GM19397 (cell line): ENCODE data around the gene KCNJ18.
"Not testable (repeated sequence)": the region's sequence is repeated elsewhere in the genome, so short reads cannot be mapped to it uniquely, and the experiment has no call there.

Experiments used
- ATAC-seq: cut with Tn5 transposase; IDR thresholded peaks from one replicate; pipeline ENCODE4 v1.9.1; 2021; ENCODE audit warnings: mild to moderate bottlenecking, moderate library complexity; ENCODE audit not compliant: unreplicated experiment

KCNJ18 gene

DNA sequence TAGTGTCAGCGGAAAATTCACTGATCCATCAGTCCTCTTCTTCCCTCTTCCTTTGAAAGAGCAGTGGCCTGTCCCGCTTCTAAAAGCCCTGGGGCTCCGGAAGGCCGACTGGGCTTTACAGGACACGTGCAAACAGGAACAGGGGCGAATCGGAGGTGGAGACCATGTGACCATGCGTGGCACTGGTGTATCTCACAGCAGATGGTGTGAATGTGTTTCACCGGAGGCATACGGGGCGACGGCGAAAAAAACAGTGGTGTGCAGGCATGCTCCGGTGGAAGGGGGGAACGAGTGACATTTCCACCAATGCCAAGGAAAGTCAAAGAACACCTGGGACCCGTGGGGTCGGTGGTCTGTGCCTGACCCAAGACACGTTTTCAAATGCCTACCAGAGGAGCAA, 8.4 kb upstream of the KCNJ18 start:
- not testable (repeated sequence) for ATAC-seq

GRCh38 chr17:21684384-21684783, 7.9 kb upstream of the KCNJ18 start:
- not testable (repeated sequence) for ATAC-seq

- ATAC-seq, result not testable (repeated sequence)
Observed at GRCh38 chr17:21685061-21685795, 7.1 kb upstream of the KCNJ18 start.

GRCh38 chr17:21686165-21687015, 5.9 kb upstream of the KCNJ18 start:
- no peak for ATAC-seq

DNA sequence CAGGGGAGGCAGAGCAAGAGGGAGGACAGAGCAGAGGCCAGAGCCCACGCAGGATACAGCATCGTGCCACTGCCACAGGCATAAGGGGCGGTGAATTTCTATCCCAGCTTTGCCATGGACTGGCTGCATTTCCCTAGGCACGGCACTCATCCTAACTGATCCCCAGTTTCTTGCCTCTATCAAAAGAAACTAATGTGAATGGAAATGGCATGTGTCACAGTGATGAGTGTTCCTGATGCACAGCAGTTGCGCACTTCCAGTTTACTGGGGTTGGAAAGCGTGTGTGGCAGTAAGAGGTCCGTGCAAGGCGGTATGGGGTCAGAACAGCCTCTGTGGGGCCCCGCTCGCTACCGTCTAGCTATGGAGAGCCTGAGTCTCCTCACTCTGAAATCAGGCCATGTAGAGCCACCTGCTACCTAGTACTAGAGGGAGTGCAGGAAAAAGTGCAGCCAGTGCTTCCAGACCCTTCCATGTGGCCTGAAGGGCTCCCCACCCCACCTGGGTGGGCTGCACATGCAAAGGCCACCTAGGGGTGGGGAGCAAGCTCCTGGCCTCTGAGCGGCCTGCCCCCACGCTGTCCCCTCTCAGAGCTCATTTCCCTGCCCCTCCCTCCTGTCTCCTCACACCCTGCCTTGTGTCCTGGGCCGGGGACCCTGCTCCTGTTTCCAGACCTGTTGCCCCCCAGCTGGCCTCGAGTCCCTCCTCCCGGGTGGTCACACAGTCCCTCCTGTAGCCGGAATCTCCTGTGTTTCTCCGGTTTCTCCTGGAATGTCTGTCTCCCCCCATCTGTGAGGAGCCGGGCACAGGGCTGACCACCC, 5.0 kb upstream of the KCNJ18 start:
- ATAC-seq, result no peak

DNA sequence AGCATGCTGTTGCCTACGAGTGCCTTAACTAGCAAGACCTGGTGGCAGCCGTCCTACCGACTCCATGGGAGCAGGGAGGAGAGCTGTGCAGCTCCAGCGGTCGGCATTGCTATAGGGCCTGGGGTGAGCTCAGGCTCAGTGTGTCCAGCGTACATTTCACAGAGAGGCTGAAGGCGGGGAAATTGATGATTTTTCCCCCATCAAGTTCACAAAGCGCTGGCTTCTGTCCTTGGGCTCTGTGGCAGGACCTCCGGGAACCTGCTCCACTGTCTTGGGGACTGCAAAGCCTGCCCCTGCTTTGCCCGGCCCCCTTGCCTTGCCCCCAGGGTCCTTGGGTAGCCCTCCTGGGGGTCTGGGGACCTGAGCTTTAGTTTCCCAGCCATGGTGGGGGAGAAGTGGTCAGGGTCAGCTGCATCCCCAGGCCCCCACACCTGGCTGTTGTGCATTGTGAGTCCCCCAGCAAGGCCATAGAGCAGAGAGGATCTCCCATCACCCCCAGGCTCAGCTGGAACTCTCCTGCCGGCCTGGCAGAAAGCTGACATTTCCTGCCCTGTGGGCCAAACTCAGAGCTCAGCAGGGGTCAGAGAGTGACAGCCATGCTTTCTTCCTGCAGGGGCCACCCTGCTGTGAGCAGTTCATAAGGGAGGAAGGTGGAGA, 3.9 kb upstream of the KCNJ18 start:
- no peak for ATAC-seq

DNA sequence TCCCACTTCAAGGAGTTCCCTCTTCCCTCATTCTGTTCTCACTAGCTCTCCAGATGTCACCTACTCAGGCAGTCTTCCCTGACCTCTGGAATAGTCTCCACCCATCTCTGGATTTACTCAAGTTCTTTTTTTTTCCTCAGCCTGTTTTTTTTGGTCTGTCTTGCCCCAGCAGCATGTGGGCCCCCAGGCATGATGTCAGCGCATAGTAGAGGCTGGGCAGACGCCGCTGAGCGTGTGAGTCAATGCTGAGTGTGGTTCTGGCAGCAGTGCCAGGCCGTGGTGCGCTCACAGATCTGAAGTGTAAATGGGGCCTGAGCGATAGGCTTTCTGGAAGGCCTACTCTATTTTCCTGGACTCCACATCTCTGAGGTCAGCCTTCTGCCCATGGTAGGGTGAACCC, 2.7 kb upstream of the KCNJ18 start:
- ATAC-seq, result no peak

- ATAC-seq, result not testable (repeated sequence)
Observed at GRCh38 chr17:21690811-21691210, 1.5 kb upstream of the KCNJ18 start.

DNA sequence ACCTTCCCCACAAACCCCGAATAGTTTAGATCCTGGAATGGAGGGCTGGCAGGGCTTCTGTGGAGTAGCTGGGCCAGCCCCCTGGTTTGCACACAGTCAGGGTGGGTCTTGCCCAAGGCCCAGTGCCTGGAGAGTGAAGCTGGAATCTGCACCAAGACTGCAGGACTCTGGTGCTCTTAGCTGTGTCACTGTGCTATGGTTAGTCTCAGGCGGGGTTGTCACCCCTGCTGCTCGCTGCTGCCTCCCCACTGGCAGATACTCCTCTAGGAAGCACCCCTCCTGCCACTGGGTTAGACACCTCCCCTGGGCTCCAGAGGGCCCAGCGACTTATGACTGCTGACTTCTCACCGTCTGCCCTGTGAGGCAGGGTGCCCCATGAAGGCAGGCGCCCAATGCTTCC, 842 bp upstream of the KCNJ18 start:
- not testable (repeated sequence) for ATAC-seq

DNA sequence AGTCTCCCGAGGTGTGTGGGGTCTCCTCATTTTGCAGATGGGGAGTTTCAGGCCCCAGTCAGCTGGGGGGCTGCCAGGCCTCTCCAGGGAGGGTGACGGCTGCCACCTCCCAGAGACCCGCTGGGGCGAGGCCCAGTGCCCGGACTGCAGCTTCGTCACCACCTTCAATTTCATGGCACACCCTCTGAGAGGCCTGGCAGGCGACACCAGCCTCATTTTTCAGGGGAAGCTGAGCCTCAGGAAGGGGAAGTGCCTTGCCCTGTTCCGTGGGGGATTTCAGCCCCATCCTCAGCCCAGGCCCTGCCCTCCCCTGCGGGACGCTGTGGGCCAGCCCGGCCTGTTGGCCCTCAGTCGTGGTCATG, 362 bp downstream of the KCNJ18 start:
- ATAC-seq, result not testable (repeated sequence)

DNA sequence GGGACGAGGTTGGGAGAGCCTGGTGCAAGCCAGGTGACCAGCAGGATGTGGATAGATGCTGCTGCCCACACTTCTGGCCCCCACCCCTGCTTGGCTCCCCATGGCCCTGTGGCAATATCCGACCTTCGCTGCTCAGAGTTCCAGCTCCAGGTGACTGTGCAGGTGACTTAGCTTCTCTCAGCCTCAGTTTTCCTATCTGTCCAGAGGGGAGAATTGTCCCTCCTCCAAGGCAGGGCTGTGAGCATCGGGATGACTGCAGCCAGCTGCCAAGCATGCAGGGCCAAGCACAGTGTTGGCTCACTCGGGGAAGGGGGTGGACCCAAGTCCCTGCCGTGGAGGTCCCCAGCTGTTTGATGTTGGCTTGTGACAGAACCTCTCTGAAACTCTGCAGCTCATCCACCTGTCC, 1.1 kb downstream of the KCNJ18 start:
- not testable (repeated sequence) for ATAC-seq

DNA sequence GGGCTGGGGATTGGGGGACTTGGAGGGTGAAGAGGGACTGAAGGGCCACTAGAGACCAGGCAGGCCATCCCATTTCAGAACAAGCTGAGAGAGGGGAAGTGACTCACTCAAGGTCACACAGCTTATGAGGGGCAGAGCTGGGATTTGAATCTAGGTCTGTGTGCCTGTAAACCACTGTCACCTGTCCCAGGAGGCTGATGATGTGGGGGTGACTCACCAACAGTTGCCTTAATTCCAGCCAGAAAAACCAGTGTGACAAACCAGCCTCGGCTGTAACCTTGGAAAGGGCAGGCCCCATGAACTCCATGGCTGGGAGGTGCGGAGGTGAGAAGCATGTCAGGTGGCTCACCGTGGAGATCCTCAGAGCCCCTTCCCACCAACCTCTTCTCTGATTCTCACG, 1.6 kb downstream of the KCNJ18 start:
- not testable (repeated sequence) for ATAC-seq

- not testable (repeated sequence) for ATAC-seq
Observed at GRCh38 chr17:21696227-21696626, 3.9 kb downstream of the KCNJ18 start.

DNA sequence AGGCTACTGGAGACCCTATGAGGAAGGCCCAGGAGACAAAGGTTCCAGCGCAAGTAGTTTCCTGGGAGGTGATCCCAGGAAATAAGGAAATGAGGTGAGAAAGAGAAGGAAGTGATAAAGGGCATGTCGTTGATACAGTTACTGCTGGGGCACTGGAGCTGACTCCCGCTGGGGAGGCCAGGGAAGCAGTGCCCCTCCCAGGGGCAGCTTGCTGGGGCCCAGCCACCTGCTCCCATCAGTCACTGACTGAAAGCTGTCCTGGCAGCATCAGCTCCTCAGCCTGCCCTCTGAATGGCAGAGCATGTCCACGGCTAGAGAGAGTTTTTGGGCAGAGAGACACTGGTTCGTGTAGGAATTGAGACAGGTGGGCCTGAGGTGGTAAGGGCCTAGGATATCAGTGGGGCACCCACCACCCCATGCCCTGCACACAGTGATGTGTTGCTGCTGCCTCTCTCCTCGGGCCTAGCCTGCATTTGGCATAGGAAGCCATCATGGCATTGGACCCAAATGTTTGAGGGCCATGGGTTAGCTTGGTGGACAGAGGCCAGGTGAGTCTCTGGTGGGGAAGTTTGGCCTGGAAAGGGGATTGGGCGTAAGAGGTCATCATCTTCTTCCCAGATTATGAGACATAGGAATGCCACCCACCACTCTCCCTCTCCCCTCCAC, 4.7 kb downstream of the KCNJ18 start:
- ATAC-seq, result not testable (repeated sequence)

- ATAC-seq, result not testable (repeated sequence)
Observed at GRCh38 chr17:21697508-21697860, 5.2 kb downstream of the KCNJ18 start.

GRCh38 chr17:21698437-21699075, 6.2 kb downstream of the KCNJ18 start:
- ATAC-seq, result not testable (repeated sequence)

- ATAC-seq, result not testable (repeated sequence)
Observed at GRCh38 chr17:21699124-21699523, 6.8 kb downstream of the KCNJ18 start.

DNA sequence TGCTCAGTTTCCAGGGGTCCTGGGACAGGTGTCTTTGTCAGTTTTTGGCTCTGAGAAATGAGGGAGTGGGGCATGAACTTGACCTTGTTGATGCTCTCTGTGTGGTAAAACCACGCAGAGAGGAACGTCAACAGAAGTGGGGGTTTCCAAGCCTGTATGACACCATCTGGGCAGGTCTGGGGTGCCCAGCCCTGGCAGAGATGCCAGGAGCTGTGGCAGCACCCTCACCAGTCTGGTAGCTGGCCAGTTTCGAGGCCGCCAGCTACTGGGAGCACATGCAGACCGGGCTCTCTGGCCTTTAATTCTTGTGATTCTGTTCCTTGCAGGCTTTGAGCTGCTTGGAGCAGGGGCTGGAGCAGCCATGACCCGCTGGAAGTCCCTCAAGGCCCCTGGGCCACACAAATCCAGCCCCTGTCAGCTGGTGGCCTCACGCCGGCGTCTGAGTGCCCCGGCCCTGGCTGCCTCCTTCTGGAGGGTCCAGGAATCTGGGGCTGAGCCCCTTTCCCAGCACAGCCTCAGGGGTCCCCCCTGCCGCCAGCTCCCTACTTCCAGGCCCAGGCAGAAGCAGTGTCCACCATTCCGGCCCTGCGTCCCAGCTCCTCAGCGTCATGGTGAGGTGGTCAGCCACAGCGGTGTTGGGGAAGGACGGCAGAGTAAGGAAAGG, 7.4 kb downstream of the KCNJ18 start:
- not testable (repeated sequence) for ATAC-seq

GRCh38 chr17:21701090-21701489, 8.8 kb downstream of the KCNJ18 start:
- ATAC-seq, result not testable (repeated sequence)
